Measurements from ENCODE around the gene S100Z. TPM values are rescaled to one million over a fixed set of nuclear protein-coding genes. Genes with fewer than 3 reads are reported as not detected.

The S100Z gene
- total RNA-seq, 4 donors from 2014 or later = not detected

DNA sequence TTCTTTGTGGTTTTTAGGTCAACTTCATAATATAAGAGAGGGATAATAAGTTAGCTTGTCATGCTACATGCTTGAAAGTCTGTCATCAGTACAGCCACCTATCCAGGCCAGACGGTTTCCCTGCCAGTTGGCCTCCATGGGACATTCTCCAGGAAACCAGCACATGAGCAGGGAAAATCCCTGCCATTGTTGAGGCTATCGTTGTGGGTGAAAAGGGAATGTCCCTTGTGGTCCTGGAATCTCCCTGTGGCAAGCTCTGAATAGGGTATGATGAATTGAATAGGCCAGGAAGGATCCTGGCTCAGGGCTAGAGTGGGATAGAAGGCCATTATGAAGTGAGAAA lies 18.7 kb upstream of the S100Z start:
- intact Hi-C loops (cut with DNase I; ENCODE audit: low total_unique reads) (no loop called here), in situ Hi-C loops (cut with MboI; ENCODE audit: low sequenced_read_pairs in 4 of 4) (no loop called here)
- H3K27ac ChIP-seq = no peak overlapping the region
- no peaks in the 10 kb centered on the region for H3K4me1 ChIP-seq
- ATAC-seq (no peak), DNase-seq (no peak)
- no peaks in the 10 kb centered on the region for H3K27me3 ChIP-seq
- H3K36me3 ChIP-seq = no peaks in the 10 kb centered on the region
- H3K4me3 ChIP-seq = no peak overlapping the region
- no peaks in the 10 kb centered on the region for H3K9me3 ChIP-seq
- TF ChIP-seq POLR2A (IDR thresholded peaks at IDR 0.05) = no peak
- TF ChIP-seq, protein P1, sequence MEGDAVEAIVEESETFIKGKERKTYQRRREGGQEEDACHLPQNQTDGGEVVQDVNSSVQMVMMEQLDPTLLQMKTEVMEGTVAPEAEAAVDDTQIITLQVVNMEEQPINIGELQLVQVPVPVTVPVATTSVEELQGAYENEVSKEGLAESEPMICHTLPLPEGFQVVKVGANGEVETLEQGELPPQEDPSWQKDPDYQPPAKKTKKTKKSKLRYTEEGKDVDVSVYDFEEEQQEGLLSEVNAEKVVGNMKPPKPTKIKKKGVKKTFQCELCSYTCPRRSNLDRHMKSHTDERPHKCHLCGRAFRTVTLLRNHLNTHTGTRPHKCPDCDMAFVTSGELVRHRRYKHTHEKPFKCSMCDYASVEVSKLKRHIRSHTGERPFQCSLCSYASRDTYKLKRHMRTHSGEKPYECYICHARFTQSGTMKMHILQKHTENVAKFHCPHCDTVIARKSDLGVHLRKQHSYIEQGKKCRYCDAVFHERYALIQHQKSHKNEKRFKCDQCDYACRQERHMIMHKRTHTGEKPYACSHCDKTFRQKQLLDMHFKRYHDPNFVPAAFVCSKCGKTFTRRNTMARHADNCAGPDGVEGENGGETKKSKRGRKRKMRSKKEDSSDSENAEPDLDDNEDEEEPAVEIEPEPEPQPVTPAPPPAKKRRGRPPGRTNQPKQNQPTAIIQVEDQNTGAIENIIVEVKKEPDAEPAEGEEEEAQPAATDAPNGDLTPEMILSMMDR (IDR thresholded peaks at IDR 0.05 in 4 of 5, conservative IDR thresholded peaks at IDR 0.05 in 1 of 5) = no peak

DNA sequence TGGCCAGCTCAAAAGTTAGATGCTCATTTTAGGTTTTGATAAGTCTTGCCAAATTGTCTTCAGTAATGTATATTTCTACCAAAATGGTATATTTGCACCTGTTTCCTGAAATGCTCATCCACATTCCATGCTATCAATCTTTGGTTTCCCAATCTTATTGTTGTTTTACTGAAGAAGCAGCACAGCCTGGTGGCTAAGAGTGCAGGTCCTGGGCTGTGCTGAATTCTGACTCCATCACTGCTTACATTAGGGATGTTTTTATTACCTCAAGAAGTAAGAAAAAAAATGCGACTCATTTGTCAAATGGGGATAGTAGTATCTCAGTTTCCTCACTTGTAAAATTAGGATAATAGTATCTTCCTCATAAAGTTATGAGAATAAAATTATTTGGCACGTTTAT lies 13.6 kb upstream of the S100Z start:
- Histone ChIP-seq H3K27me3 (no peaks in the 10 kb centered on the region), H3K9me3 (no peaks in the 10 kb centered on the region), H3K4me3 (no peak overlapping the region), H3K4me1 (no peaks in the 10 kb centered on the region), H3K36me3 (no peaks in the 10 kb centered on the region), H3K27ac (no peak overlapping the region)
- intact Hi-C loops (cut with DNase I; ENCODE audit: low total_unique reads) = no loop called here
- DNase-seq (no peak), ATAC-seq (no peak)
- TF ChIP-seq, protein P1 (IDR thresholded peaks at IDR 0.05 in 4 of 5, conservative IDR thresholded peaks at IDR 0.05 in 1 of 5) = no peak
- TF ChIP-seq POLR2A (IDR thresholded peaks at IDR 0.05) = no peak
- in situ Hi-C loops (cut with MboI; ENCODE audit: low sequenced_read_pairs in 4 of 4) = no loop called here

DNA sequence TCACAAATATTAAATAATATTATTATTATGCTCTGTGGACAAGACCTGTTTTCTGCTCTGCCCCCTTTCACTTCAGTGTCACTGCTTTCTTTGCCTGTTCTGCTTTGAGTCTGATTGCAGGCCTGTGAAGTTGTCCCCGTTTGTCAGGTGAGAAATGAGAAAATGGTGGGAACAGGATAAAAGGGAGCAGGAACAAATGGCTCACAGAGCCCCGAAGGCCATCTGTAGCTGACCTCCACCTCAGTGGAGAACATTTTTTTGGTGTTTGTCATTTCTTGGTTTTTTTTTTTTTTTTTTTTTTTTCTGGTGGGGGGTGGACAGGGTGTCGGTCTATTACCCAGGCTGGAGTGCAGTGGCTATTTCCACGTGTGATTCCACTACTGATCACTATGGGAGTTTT lies 13.2 kb upstream of the S100Z start:
- in situ Hi-C loops (cut with MboI; ENCODE audit: low sequenced_read_pairs in 4 of 4) = no loop called here
- Histone ChIP-seq H3K9me3 (no peaks in the 10 kb centered on the region), H3K27ac (no peak overlapping the region), H3K27me3 (no peaks in the 10 kb centered on the region), H3K4me1 (no peaks in the 10 kb centered on the region), H3K4me3 (no peak overlapping the region), H3K36me3 (no peaks in the 10 kb centered on the region)
- intact Hi-C loops (cut with DNase I; ENCODE audit: low total_unique reads) = no loop called here
- ATAC-seq = no peak
- DNase-seq = no peak
- TF ChIP-seq, protein P1 (IDR thresholded peaks at IDR 0.05 in 4 of 5, conservative IDR thresholded peaks at IDR 0.05 in 1 of 5) = no peak
- no peak for TF ChIP-seq POLR2A (IDR thresholded peaks at IDR 0.05)

DNA sequence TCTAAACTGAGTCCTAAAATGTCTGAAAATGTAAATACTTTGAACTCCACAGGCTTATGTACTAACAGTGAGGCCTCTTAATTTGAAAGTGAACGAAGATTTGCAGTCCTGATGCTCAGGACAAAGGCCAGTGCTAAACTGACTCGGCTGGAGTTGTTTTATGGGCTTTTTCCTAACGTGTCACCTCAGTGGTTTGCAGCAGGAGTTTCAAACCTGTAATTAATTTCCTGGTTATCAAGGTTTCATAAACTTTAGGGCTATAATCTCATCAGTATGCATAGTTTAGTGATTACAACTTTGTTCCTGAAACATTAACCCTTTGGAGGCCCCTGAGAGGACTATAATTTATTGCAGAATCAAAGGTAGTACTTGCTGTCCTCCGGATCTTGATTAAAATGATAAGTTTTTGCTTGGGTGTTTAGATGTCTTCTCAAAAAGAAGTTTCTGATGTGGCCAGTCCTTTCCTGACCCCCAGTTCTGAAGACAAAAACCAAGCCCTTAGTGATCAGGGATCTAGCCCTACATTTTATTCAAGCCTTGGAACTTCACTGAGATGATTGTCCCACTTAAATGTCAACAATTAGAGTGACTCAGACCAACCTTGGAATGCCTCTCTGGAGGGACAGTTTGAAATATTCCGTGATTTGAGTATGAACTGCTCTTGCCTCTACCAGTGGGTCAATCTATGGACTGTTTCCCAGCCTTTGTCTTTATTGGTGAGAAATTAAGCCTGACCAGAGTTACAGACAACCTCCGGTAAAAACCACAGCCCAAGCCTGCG lies 11.1 kb upstream of the S100Z start:
- TF ChIP-seq, protein P1 (IDR thresholded peaks at IDR 0.05 in 4 of 5, conservative IDR thresholded peaks at IDR 0.05 in 1 of 5) = no peak
- TF ChIP-seq POLR2A (IDR thresholded peaks at IDR 0.05) = no peak
- Histone ChIP-seq H3K36me3 (no peaks in the 10 kb centered on the region), H3K4me3 (no peak overlapping the region), H3K27ac (no peak overlapping the region), H3K9me3 (no peaks in the 10 kb centered on the region), H3K27me3 (no peaks in the 10 kb centered on the region), H3K4me1 (no peaks in the 10 kb centered on the region)
- intact Hi-C loops (cut with DNase I; ENCODE audit: low total_unique reads) = no loop called here
- in situ Hi-C loops (cut with MboI; ENCODE audit: low sequenced_read_pairs in 4 of 4) = no loop called here
- ATAC-seq (no peak), DNase-seq (no peak)

DNA sequence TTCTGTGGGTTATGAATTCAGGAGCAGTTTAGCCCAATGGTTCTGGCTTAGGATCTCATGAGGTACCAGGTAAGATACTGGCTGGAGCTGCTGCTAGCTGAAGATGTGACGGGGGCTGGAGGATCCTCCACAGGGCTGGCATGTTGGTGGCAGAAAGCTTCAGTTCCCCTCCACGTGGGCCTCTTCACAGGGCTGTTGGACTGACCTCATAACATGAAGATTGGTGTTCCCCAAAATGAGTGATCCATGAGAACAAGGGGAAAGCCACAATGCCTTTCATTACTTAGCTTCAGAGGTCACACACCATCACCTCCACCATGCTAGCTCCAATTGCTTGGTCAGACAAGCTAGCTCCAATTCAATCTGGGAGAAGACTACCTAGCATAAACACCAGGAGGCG lies 8.5 kb upstream of the S100Z start:
- in situ Hi-C loops (cut with MboI; ENCODE audit: low sequenced_read_pairs in 4 of 4) = no loop called here
- Histone ChIP-seq H3K27me3 (no peaks in the 10 kb centered on the region), H3K27ac (no peak overlapping the region), H3K4me3 (no peak overlapping the region), H3K4me1 (no peaks in the 10 kb centered on the region), H3K36me3 (no peaks in the 10 kb centered on the region), H3K9me3 (no peaks in the 10 kb centered on the region)
- no peak for TF ChIP-seq POLR2A (IDR thresholded peaks at IDR 0.05)
- TF ChIP-seq, protein P1 (IDR thresholded peaks at IDR 0.05 in 4 of 5, conservative IDR thresholded peaks at IDR 0.05 in 1 of 5) = no peak
- ATAC-seq = no peak
- DNase-seq = no peak
- intact Hi-C loops (cut with DNase I; ENCODE audit: low total_unique reads) = no loop called here

Measured in gastrocnemius medialis (tissue), 4 donors.